ENCODE data around the gene MOSMO. TPM values are rescaled to one million over a fixed set of nuclear protein-coding genes. Genes with fewer than 3 reads are reported as not detected.

MOSMO gene
- total and polyA plus RNA-seq, 9 of the 15 experiments (the other 6 are each of a cell fraction or from before 2014, with no cell fraction given), result 1.9 to 13.3 (median 7.7) TPM

- TF ChIP-seq JUNB (CRISPR knock-in tag; conservative IDR thresholded peaks at IDR 0.05) (no peak), TEAD1 (CRISPR knock-in tag; IDR thresholded peaks at IDR 0.05) (no peak), TRIM24 (IDR thresholded peaks at IDR 0.05) (peak in 1 of 2 experiments; percentile 46; a peak in 1 of 4 replicates), ZNF3 (CRISPR knock-in tag; IDR thresholded peaks at IDR 0.05) (no peak), PTRF (tag; IDR thresholded peaks at IDR 0.05) (no peak), TRIM25 (IDR thresholded peaks at IDR 0.05; ENCODE audit: borderline replicate concordance) (no peak), MAFF (IDR thresholded peaks at IDR 0.05; ENCODE audit: low read length) (peak; percentile 97), U2AF2 (optimal IDR thresholded peaks at IDR 0.05; ENCODE audit: low read depth, low read length) (no peak), ZNF586 (CRISPR knock-in tag; conservative IDR thresholded peaks at IDR 0.05) (no peak), MIER1 (IDR thresholded peaks at IDR 0.05; ENCODE audit: low read depth) (no peak), CEBPB (tag; IDR thresholded peaks at IDR 0.05) (peak; percentile 75), DPF2 (IDR thresholded peaks at IDR 0.05) (peak; percentile 45; the same call in 1 of the 2 replicates), ZNF316 (IDR thresholded peaks at IDR 0.05) (peak; percentile 98), ZC3H4 (CRISPR knock-in tag; IDR thresholded peaks at IDR 0.05; ENCODE audit: borderline replicate concordance) (no peak)
- TF ChIP-seq, protein P1, sequence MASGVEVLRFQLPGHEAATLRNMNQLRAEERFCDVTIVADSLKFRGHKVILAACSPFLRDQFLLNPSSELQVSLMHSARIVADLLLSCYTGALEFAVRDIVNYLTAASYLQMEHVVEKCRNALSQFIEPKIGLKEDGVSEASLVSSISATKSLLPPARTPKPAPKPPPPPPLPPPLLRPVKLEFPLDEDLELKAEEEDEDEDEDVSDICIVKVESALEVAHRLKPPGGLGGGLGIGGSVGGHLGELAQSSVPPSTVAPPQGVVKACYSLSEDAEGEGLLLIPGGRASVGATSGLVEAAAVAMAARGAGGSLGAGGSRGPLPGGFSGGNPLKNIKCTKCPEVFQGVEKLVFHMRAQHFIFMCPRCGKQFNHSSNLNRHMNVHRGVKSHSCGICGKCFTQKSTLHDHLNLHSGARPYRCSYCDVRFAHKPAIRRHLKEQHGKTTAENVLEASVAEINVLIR (CRISPR knock-in tag; IDR thresholded peaks at IDR 0.05), result no peak
- TF ChIP-seq, protein P2, sequence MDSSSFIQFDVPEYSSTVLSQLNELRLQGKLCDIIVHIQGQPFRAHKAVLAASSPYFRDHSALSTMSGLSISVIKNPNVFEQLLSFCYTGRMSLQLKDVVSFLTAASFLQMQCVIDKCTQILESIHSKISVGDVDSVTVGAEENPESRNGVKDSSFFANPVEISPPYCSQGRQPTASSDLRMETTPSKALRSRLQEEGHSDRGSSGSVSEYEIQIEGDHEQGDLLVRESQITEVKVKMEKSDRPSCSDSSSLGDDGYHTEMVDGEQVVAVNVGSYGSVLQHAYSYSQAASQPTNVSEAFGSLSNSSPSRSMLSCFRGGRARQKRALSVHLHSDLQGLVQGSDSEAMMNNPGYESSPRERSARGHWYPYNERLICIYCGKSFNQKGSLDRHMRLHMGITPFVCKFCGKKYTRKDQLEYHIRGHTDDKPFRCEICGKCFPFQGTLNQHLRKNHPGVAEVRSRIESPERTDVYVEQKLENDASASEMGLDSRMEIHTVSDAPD (CRISPR knock-in tag; IDR thresholded peaks at IDR 0.05), result no peak
- TF ChIP-seq, protein P3, sequence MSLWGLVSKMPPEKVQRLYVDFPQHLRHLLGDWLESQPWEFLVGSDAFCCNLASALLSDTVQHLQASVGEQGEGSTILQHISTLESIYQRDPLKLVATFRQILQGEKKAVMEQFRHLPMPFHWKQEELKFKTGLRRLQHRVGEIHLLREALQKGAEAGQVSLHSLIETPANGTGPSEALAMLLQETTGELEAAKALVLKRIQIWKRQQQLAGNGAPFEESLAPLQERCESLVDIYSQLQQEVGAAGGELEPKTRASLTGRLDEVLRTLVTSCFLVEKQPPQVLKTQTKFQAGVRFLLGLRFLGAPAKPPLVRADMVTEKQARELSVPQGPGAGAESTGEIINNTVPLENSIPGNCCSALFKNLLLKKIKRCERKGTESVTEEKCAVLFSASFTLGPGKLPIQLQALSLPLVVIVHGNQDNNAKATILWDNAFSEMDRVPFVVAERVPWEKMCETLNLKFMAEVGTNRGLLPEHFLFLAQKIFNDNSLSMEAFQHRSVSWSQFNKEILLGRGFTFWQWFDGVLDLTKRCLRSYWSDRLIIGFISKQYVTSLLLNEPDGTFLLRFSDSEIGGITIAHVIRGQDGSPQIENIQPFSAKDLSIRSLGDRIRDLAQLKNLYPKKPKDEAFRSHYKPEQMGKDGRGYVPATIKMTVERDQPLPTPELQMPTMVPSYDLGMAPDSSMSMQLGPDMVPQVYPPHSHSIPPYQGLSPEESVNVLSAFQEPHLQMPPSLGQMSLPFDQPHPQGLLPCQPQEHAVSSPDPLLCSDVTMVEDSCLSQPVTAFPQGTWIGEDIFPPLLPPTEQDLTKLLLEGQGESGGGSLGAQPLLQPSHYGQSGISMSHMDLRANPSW (CRISPR knock-in tag; IDR thresholded peaks at IDR 0.05), result no peak
- TF ChIP-seq, protein P4, sequence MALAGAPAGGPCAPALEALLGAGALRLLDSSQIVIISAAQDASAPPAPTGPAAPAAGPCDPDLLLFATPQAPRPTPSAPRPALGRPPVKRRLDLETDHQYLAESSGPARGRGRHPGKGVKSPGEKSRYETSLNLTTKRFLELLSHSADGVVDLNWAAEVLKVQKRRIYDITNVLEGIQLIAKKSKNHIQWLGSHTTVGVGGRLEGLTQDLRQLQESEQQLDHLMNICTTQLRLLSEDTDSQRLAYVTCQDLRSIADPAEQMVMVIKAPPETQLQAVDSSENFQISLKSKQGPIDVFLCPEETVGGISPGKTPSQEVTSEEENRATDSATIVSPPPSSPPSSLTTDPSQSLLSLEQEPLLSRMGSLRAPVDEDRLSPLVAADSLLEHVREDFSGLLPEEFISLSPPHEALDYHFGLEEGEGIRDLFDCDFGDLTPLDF (CRISPR knock-in tag; IDR thresholded peaks at IDR 0.05), result no peak
These were observed 23.7 kb downstream of the MOSMO start (continued) for GRCh38 chr16:22031483-22032083.
